DMS153 treated with DMSO at 0.1 percent for 48 hours (cell line): ENCODE data around the gene ADAMTS9.

ENCODE experiments used
- DNase-seq: peaks from one replicate; lab custom pipeline; 2025; ENCODE audit not compliant: unreplicated experiment; lab: John Stamatoyannopoulos, UW

The ADAMTS9 gene

GRCh38 chr3:64495121-64495780 is 192.5 kb downstream of the ADAMTS9 start:
- no peak for DNase-seq

DNA sequence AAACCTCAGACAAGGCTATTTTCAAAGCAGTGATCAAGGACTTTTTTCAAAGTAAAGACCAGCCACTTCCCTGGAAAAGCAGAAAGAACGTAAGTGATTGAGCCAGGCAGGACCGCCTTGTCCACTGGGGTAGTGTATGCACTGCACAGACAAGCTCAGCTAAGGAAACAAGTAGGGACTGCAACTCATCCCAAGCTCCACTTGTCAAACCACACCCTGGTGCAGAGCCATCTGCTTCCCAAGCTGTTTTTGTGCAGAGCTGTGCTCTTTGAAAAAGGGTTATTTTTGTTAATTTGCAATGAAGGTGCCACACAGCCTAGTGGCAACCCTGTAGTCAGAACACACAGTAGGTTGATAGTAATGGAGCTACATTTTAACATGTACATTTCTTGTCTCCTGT is 193.3 kb downstream of the ADAMTS9 start:
- no peak for DNase-seq

DNA sequence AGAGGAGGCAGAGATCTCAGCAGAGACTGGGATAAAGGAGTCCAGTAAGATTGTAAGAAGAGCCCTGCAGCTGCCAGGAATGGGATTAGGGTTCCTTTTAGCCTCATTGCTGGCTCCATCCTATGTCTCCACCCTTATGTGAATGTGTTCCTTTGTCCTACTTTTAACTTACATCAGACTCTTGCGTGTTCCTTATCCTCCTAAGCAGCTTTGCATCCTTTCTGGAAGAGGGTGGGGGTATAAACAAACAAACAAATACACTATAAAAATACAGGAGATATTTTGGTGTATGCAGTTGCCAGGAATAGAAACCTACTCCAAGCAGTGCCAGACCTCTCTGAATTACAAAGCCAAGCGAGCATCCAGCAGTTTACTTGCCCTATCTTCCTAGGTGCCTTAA is 194.7 kb downstream of the ADAMTS9 start:
- no peak for DNase-seq

DNA sequence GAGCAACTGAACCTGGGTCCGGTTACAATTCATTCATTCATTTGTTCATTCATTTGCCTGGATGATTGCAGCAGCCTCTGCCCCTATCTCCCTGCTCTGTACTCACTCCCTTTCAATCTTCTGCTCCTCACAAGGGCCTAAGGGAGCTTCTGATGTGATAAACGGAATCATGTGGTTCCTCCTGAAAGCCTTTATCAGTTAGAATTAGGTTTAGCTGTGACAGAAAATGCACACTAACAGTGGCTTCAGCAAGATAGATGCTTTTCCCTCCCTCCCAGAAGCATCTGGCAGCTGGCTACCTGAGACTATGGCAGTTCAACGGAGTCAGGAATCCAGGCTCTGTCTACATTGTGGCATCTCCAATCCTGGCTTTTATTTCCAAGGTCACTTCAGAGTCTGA is 196.0 kb downstream of the ADAMTS9 start:
- DNase-seq = no peak

- no peak for DNase-seq
Observed at GRCh38 chr3:64490180-64490724, 197.5 kb downstream of the ADAMTS9 start.

- peak; percentile 41 for DNase-seq
Observed at GRCh38 chr3:64489361-64490044, 198.3 kb downstream of the ADAMTS9 start.

GRCh38 chr3:64488939-64489338 is 198.9 kb downstream of the ADAMTS9 start:
- no peak for DNase-seq

DNA sequence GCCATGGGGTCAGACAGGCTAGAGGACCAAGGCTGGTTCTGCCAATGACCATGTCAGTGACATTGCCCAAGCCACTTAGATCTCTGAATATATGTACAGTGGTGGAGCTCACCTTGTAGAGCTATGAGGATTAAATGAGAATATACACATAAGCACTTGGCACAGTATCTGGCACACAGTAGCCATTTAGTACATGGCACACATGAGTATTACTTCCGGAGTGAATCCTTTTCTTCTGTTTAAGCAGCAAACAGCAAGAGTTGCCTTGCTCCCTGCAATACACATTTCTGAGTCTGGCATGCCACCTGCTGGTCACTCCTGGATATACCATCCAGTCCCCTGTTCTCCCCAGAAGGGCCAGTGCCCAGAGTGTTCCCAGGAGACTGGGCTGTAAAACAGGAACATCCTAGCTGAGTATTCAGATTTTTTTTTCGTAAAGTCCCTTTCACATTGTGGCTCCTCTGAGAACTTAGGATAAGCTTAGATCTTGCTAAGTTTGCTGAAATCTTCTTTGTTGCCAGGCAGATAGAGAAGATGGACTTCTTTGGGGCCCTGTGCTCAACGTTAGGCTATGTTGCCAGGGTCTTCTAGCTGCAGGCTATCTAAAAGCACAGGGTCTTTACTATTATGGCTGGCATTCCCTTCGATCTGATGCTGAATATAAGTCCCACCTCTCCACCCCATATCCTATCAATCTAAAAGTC is 203.4 kb downstream of the ADAMTS9 start:
- DNase-seq = peak; percentile 2

DNA sequence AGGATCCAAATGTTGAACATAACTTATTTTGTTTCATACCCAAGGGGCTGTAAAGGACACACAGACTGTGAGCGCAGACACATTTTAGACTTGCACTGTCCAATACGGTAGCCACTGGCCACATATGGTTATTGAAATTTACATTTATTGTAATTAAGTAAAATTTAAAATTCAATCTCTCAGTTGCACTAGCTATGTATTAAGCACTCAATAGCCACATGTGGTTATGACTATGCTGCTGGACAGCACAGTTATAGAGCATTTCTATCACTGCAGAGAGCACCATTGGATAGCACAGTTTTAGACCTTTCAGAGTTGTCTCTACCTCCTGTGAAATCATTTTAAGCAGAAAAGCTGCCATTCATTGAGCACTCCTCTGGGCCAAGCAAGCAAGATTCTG is 204.3 kb downstream of the ADAMTS9 start:
- DNase-seq = no peak

- DNase-seq = no peak
Observed at GRCh38 chr3:64475037-64475436, 212.8 kb downstream of the ADAMTS9 start.

- DNase-seq = no peak
Observed at GRCh38 chr3:64473466-64473865, 214.3 kb downstream of the ADAMTS9 start.

- DNase-seq = no peak
Observed at GRCh38 chr3:64470436-64470835, 217.4 kb downstream of the ADAMTS9 start.

DNA sequence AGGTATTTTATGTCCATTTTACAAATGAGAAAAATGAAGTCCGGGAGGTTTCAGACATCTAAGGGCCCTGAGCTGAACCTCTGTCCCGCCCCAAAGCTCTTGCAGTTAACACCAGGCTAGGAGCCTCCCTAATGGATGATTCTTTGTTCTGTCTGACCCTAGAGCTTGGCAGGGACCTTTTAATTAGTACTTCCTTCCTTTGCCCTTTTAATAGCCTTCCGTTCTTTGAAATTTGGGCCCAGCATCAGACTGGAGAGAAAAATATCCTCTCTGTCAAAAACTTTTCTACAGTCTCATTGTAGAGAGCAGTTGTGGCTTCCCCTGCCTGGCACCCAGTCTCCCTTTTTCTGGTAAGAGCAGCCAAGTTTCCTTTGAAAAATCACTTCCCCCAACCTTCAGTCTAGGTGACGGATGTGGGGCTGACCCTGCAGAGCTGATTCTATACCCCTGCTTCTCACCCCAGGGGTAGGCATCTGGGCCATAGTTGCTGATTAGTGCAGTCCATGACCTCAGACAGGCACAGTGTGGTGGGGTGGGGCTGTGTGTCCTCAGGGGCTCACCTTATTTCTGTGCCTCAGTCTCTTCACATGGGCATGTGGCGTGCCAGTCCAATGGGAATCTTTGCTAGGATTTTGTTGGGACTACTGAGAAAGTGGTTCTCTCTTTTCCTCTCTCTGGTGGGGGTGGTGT is 220.4 kb downstream of the ADAMTS9 start:
- no peak for DNase-seq
